Activated CD4-positive, CD25-positive, alpha-beta regulatory T cell treated with anti-CD3 and anti-CD28 coated beads, Interleukin-2, amount 50 U/mL, for 72 hours (primary cell): ENCODE measurements around the gene TFF1.

ENCODE experiments used
- DNase-seq: peaks from one replicate; pipeline ENCODE4 v3.0.0; 2021

TFF1 gene

GRCh38 chr21:42397746-42398394 lies 31.5 kb upstream of the TFF1 start:
- DNase-seq = no peak

DNA sequence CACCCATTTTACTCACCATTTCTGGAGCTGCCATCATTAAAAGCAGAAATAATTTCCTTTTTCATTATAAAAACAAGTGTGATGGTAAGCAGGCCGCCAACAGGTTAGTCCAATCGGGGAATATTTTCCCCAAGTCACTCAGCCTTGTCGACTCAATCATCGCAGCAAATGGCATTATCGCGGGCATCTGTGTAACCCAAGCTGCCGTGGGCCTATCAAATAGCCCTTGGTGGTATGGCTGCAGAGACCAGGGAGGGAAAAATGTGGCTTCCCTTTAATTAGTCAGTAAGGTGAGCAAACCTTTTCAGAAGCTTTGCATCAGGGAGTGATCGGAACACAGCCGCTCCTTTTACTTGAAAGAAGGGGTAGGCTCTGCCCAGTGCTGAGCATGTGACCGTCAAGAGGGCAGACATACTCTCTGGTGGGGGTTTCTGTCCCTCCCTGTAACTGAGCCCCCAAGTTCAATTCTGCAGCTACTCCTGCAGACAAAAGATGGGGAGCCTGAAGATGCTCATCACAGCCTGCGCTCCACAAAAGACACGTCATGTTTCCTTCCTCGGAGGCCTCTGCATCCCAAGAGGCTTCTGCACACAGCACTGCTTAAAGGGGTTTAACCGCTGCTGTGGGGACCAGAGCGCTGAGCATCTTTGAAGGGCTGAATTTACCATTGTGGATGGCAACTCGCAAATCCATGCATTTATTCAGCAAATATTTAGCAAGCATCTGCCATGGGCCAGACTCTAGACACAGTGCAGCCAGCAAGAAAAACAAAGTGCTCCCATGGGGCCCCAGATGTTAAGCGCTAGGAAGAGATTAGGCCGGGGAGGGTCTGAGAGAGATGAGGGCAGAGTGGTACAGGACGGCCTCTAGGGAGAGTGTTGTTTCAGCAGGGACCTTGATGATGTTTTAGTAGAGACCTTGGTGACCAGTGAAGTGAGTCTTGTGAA lies 30.7 kb upstream of the TFF1 start:
- DNase-seq = no peak

GRCh38 chr21:42395905-42396651 lies 29.7 kb upstream of the TFF1 start, which contains the start of gene TMPRSS3:
TSS of gene TMPRSS3 (minus strand) at chr21:42396052. CDS start at chr21:42395417, 635 bp downstream.
- no peak for DNase-seq

DNA sequence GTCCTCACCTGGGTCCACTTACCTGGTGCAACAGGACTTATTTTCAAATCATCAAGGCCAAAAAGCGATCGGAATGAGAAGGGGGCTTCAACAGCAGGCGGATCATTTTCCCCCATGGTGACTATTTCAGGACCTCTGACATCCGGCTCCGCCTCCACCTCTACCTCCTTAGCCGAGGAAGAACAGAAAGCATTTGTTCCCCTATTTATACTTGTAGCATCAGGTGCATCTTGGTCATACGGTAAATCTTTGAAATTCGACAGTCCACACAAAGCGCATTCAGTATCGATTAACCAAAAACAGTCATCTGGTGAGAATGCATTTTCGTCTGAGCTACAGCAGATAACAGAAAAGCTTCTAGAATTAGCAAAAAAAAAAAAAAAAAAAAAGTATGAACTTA lies 29.0 kb upstream of the TFF1 start:
- no peak for DNase-seq

DNA sequence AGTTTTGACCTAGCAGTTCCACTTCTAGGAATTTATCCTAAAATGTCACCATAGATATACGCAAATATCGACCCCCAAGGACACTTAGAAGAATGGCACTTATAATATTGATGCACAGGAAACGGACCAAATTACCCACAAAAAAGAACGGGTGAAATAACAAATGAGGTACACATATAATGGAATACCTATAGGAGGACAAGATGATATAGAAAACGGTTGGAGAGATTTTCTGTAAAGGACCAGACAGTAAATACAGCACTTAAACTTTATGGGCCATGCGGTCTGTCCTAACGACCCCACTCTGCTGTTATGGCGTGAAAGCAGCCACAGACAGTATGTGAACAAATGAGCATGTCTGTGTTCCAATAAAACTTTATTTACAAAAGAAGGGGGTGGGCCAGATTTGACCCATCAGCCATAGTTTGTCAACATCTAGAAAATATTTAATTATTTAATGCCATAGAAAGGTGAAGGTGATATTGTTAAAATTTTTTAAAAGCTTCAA lies 27.2 kb upstream of the TFF1 start:
- no peak for DNase-seq

DNA sequence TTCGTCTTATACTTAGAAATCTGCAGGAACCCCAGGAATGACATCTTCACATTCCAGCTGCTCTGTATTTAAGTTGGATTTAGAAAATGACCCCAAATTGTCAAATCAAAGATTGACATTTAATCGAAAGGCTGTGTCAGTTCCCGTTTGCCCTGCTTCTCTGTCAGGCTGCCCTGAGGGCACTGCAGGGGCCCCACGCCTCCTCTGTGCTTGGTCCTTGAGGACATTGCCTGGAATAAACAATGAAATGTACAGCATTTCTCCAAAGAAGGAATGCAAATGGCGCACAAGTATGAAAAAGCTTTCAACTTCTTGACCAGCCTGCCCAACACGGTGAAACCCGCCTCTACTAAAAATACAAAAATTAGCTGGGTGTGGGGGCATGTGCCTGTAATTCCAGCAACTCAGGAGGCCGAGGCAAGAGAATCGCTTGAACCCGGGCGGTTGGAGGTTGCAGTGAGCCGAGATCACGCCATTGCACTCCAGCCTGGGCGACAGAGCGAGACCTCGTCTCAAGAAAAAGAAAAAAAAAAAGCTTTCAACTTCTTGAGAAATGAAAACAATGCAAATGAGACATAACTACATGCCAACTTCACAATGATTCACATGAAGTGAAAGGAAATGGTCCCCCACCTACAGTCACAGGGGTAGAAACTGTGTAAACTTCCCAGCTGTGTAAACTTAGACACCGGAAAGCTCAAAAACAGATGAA lies 26.6 kb upstream of the TFF1 start:
- no peak for DNase-seq

DNA sequence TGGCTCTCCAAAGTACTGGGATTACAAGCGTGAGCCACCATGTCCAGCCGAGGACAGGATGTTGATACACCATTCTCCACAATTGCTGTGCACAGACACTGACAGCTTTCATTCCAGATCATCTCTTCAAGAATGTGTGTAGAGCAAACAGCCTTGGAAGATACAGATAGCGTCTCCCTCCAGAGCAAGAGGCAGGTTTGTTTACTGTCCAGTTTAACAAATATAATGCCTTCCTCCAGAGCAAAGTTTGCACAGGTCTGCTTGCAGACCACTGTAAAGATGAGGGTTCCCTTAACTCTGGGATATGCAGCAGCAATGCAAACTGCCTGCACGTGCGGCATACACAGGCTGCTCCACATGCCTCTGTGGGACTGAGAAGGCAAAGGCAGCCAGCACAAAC lies 25.0 kb upstream of the TFF1 start:
- DNase-seq = no peak

- DNase-seq = no peak
Measured at GRCh38 chr21:42390696-42391095, 24.4 kb upstream of the TFF1 start.

DNA sequence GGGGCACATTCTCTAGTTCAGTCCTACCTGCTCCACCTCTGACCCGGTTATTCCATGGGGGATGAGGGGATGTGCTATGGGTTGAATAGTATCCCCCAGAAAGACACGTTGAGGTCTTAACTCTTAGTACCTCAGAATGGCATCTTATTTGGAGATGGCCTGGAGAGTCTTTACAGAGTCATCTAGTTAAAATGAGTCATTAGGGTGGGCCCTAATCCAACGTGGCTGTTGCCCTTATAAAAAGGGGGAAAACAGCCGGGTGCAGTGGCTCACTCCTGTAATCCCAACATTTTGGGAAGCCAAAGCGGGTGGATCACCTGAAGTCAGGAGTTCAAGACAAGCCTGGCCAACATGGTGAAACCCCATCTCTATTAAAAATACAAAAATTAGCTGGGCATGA lies 23.9 kb upstream of the TFF1 start:
- no peak for DNase-seq

- DNase-seq = no peak
Measured at GRCh38 chr21:42389449-42389835, 23.1 kb upstream of the TFF1 start.

DNA sequence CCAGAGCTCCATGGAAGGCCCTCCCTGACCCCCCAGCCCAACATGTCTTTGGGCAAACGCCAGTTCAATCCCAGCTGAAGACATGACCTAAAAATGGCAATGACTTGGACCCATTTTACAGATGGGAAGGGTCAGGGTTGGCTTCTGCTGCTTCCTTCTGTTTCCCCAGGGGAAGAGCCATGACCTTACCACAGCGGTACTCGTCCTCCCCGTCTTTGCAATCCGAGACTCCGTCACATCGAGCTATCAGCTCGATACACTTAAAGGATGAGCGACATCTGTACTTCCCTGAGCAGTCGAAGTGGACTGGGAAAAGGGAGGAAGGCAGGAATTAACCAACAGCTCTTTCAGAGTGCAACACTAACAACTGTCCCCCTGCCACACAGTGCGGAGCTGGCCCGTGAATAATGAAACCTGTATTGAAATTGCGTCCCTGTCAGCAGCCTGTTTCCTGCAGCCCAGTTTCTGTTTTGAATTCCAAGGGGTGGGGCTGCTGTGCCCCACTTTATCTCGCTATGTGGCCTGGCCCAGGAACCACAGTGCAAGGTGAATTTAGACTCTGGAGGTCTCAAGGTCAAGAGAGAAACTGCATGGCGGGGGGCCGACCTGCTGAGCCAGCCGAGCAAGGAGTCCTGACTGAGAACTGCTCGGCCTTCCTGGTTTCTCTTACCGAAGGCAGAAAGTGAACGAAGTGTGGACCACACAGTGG lies 22.6 kb upstream of the TFF1 start:
- no peak for DNase-seq

- no peak for DNase-seq
Measured at GRCh38 chr21:42387843-42388340, 21.6 kb upstream of the TFF1 start.

DNA sequence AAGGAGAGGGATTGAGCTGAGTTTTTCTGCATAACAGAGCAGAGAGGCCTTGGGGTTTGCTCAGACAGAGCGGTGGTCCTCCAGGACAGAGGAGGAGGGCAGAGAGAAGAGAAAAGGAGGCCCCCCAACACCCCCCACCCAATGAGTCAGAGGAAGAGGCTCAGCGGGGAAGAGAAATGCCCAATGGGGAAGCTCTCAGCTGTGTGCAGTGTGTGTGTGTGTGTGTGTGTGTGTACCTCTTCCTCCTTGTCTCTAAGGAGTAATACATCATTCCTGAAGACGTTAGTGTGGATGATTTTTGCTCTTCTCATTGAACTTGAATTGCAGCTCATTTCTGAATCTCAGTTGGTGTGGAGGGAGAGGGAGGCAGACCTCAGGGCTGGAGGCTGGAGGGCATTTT lies 20.8 kb upstream of the TFF1 start:
- DNase-seq = no peak

- no peak for DNase-seq
Measured at GRCh38 chr21:42386034-42386591, 19.8 kb upstream of the TFF1 start.

- no peak for DNase-seq
Measured at GRCh38 chr21:42385619-42386018, 19.3 kb upstream of the TFF1 start.

DNA sequence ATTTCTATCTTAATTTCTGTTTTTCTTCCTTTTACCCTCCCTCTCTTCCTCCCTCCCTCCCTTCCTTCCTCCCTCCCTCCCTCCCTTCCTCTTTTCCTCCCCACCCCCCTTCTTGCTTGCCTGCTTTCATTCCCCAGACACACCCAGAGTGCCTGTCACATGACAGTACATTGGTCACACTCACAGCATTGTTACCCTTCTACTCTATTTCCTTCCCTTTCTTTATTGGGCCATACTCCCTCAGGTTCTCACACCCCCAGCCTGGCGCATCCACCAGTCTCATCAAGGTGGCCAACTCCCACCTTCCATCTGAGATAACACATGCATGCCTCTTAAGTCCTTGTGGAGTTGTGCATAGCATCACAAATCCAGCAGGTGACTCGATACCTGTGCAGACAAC lies 18.7 kb upstream of the TFF1 start:
- no peak for DNase-seq

GRCh38 chr21:42384156-42384945 lies 18.0 kb upstream of the TFF1 start:
- no peak for DNase-seq

DNA sequence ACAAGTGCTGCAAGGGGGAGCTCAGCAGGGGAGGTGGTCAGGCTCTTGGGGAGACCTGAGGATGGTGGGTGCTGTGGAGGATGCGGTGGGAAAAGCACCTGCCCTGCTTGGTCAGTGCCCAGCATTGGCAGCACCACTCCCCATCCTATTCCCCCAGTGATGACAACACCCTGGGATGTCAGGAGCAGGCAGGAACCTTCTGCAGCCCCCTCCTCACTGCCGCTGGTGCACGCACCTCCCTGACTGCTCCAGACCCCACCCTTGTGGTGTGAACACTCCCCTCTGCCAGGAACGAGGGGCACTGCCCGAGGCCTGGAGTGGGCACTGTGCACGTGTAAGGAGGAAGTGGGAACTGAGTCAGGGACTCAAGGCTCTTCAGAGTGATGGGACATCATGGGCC lies 17.0 kb upstream of the TFF1 start:
- DNase-seq = no peak

GRCh38 chr21:42382915-42383314 lies 16.6 kb upstream of the TFF1 start:
- DNase-seq = no peak

DNA sequence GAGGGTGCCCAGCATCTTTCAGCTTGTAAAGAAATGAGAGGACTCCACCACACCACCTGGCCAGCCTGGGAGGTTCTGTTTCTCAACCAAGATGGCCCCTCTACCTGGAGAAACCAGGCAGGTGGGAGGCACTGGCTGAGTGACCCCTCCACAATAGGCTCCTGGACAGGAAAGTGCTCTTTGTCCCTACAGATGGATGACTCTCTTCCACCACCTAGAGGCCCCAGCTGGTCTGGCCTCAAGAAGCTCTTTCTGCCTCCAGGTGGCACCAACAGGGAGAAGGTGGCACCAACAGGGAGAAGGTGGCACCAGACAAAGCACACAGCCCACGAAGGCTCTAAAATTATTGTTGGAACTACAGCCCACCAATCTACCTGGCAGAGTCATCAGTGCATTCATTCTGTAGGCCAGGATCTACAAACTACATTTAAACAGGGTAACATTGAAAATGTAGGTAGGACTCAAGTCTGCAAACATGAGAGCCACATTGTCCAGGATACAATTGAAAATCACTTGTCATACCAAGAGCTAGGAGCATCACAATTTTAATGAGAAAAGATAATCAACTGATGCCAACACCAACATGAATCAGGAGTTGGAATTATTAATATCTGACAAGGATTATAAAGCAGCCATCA lies 15.1 kb upstream of the TFF1 start:
- no peak for DNase-seq
